Measurements from ENCODE around the gene GEN1.

The GEN1 gene

GRCh38 chr2:17729880-17730279, 24.1 kb upstream of the GEN1 start:
- no peak for TF ChIP-seq CEBPB (IDR thresholded peaks at IDR 0.05)
- TF ChIP-seq TCF12 (IDR thresholded peaks at IDR 0.05; ENCODE audit: low read depth) = no peak
- TF ChIP-seq MAX (IDR thresholded peaks at IDR 0.05) = no peak
- no peak for TF ChIP-seq ZBTB7A (IDR thresholded peaks at IDR 0.05; ENCODE audit: low read depth)
- no peak for TF ChIP-seq EP300 (IDR thresholded peaks at IDR 0.05; ENCODE audit: borderline replicate concordance)
- no peak for TF ChIP-seq CREB1 (IDR thresholded peaks at IDR 0.05; ENCODE audit: low read depth)
- no peak for TF ChIP-seq EGR1 (IDR thresholded peaks at IDR 0.05)
- TF ChIP-seq RAD21 (IDR thresholded peaks at IDR 0.05; ENCODE audit: low read depth) = no peak
- TF ChIP-seq REST (IDR thresholded peaks at IDR 0.05; ENCODE audit: low read depth) = no peak
- no peak for TF ChIP-seq NFIC (IDR thresholded peaks at IDR 0.05)
- no peak for TF ChIP-seq TAF1 (IDR thresholded peaks at IDR 0.05; ENCODE audit: low read depth)
- TF ChIP-seq FOXM1 (IDR thresholded peaks at IDR 0.05; ENCODE audit: borderline replicate concordance, low read depth) = no peak
- no peak for TF ChIP-seq YY1 (IDR thresholded peaks at IDR 0.05; ENCODE audit: low read depth)
- TF ChIP-seq TEAD4 (IDR thresholded peaks at IDR 0.05) = no peak
- TF ChIP-seq USF1 (IDR thresholded peaks at IDR 0.05) = no peak

GRCh38 chr2:17733599-17733998, 20.3 kb upstream of the GEN1 start:
- TF ChIP-seq MAX (IDR thresholded peaks at IDR 0.05) = no peak
- TF ChIP-seq NFIC (IDR thresholded peaks at IDR 0.05) = no peak
- no peak for TF ChIP-seq EP300 (IDR thresholded peaks at IDR 0.05; ENCODE audit: borderline replicate concordance)
- no peak for TF ChIP-seq TCF12 (IDR thresholded peaks at IDR 0.05; ENCODE audit: low read depth)
- TF ChIP-seq RAD21 (IDR thresholded peaks at IDR 0.05; ENCODE audit: low read depth) = no peak
- no peak for TF ChIP-seq USF1 (IDR thresholded peaks at IDR 0.05)
- TF ChIP-seq CEBPB (IDR thresholded peaks at IDR 0.05) = no peak
- TF ChIP-seq EGR1 (IDR thresholded peaks at IDR 0.05) = no peak
- no peak for TF ChIP-seq TAF1 (IDR thresholded peaks at IDR 0.05; ENCODE audit: low read depth)
- no peak for TF ChIP-seq YY1 (IDR thresholded peaks at IDR 0.05; ENCODE audit: low read depth)
- no peak for TF ChIP-seq REST (IDR thresholded peaks at IDR 0.05; ENCODE audit: low read depth)
- TF ChIP-seq FOXM1 (IDR thresholded peaks at IDR 0.05; ENCODE audit: borderline replicate concordance, low read depth) = no peak
- TF ChIP-seq TEAD4 (IDR thresholded peaks at IDR 0.05) = no peak
- no peak for TF ChIP-seq ZBTB7A (IDR thresholded peaks at IDR 0.05; ENCODE audit: low read depth)
- TF ChIP-seq CREB1 (IDR thresholded peaks at IDR 0.05; ENCODE audit: low read depth) = no peak

- no peak for TF ChIP-seq RAD21 (IDR thresholded peaks at IDR 0.05; ENCODE audit: low read depth)
- no peak for TF ChIP-seq TAF1 (IDR thresholded peaks at IDR 0.05; ENCODE audit: low read depth)
- TF ChIP-seq NFIC (IDR thresholded peaks at IDR 0.05) = no peak
- no peak for TF ChIP-seq TEAD4 (IDR thresholded peaks at IDR 0.05)
- TF ChIP-seq TCF12 (IDR thresholded peaks at IDR 0.05; ENCODE audit: low read depth) = no peak
- no peak for TF ChIP-seq ZBTB7A (IDR thresholded peaks at IDR 0.05; ENCODE audit: low read depth)
- no peak for TF ChIP-seq EGR1 (IDR thresholded peaks at IDR 0.05)
- TF ChIP-seq EP300 (IDR thresholded peaks at IDR 0.05; ENCODE audit: borderline replicate concordance) = no peak
- TF ChIP-seq USF1 (IDR thresholded peaks at IDR 0.05) = no peak
- no peak for TF ChIP-seq CREB1 (IDR thresholded peaks at IDR 0.05; ENCODE audit: low read depth)
- no peak for TF ChIP-seq FOXM1 (IDR thresholded peaks at IDR 0.05; ENCODE audit: borderline replicate concordance, low read depth)
- TF ChIP-seq MAX (IDR thresholded peaks at IDR 0.05) = no peak
- no peak for TF ChIP-seq YY1 (IDR thresholded peaks at IDR 0.05; ENCODE audit: low read depth)
- no peak for TF ChIP-seq REST (IDR thresholded peaks at IDR 0.05; ENCODE audit: low read depth)
- no peak for TF ChIP-seq CEBPB (IDR thresholded peaks at IDR 0.05)
Observed at GRCh38 chr2:17735864-17736263, 18.1 kb upstream of the GEN1 start.
